ENCODE measurements around the gene LRP5.

Gene LRP5

GRCh38 chr11:68309621-68310185 is 2.7 kb upstream of the LRP5 start:
- no peak for DNase-seq

DNA sequence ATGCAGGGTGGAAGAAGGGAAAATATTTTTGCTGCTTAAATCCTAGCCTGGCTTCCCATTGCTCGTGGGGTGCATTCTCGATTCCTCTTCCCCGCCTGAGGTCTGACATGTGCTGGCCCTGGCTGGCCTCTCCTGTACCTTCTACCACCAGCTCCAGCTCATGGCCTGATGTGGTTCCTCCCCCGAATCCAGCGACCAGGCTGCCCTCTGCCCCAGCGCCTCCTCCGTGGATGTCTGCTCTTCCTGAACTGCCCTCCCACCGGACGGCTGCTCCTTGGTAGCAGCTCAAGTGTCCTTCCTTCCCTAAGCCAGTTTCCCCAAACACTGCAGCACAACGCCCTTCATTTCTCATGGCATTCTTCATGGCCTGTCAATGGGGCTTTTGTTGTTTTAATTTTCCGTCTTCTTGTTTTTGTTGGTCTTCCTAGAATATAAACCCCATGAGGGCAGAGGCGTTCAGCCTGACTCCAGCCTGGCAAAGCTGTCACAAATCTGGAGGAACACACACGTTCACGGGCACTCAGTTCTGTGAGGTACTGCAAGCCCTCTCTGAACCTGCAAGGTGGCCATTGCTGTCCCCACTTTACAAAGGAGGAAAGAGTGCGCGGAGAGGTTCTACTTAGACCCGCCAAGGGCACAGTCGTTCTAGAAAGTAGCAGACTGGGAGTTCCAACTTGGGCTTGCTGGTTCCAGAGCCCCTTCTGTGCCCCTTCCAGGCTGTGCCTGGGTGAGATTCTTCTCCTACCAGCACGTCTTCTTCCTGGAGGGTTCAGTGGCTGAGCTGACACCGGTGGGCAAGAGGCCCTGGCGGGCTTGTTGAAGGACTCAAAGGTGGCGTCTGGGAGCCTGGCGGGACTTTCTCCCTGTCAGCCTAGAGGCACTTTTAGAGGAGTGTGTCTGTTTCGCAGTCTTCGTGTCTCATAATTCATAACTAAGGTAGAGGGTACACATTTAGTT is 953 bp upstream of the LRP5 start:
- DNase-seq, result no peak

DNA sequence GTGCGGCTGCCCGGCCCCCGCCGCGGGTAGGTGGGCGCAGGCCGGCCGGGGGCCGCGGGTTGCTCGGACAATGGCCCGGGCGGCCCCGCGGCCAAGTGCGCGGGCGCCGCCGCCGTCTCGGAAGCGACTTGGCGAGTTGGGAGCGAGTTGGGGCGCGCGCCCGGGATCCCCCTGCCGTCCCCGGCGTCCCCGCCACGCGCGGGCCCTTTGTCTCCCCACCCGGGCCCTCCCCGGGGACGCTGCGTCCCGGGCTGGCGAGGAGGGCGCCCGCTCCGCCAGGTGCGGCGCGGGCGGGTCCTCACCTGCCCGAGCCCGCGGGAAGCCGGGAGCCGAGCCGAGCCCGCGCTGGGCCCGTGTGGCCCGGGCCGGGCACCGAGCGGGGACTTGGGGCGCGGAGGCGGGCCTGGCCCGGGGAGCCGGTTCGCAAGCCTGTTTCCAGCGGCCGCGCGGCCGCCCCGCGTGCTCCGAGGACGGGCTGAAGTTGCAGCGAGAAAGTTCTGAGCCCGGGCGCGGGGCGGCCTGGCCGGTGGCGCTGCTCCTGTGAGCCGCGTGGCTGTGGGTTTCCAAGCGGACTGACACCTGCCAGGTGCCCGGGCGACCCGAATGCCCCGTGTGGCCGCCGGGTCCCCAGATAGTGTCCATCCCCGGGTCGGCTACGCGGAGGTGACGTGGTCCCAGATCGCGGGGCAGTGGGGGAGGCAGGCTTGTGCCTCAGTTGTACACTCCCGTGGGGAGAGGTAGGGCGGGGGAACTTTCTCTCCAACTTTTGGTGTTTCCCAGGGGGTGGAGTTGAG is 586 bp downstream of the LRP5 start:
- no peak for DNase-seq

DNA sequence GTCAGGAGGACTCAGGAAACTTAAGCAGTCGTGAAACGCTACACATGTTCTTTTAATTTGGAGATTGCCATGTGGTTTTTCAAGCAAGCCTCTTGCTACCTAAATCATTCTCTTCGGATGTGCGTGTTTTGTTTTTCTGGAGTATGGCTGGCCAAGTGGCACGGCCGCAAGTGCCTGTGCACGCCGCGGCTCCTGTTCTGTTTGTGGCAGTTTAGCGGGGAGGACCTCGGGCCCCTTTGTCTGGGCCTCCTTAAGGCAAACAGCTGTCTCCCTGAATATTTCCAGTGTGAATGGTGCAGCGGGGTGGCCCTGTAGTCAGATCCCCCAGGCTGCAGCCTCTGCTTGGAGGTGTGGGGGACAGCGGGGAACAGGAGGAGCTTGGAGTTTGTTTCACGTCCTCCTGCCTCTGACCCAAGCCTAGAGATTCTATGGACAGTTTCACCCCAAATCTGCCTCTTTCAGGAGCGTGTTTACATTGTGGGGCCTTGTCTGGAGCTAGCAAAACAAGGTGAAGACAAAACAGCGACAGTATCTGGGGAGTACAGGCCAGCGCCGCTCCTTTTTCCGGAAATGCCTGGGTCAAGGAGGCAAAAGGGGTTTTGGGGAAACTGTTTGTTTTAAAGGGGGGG is 1.3 kb downstream of the LRP5 start:
- DNase-seq, result no peak

DNA sequence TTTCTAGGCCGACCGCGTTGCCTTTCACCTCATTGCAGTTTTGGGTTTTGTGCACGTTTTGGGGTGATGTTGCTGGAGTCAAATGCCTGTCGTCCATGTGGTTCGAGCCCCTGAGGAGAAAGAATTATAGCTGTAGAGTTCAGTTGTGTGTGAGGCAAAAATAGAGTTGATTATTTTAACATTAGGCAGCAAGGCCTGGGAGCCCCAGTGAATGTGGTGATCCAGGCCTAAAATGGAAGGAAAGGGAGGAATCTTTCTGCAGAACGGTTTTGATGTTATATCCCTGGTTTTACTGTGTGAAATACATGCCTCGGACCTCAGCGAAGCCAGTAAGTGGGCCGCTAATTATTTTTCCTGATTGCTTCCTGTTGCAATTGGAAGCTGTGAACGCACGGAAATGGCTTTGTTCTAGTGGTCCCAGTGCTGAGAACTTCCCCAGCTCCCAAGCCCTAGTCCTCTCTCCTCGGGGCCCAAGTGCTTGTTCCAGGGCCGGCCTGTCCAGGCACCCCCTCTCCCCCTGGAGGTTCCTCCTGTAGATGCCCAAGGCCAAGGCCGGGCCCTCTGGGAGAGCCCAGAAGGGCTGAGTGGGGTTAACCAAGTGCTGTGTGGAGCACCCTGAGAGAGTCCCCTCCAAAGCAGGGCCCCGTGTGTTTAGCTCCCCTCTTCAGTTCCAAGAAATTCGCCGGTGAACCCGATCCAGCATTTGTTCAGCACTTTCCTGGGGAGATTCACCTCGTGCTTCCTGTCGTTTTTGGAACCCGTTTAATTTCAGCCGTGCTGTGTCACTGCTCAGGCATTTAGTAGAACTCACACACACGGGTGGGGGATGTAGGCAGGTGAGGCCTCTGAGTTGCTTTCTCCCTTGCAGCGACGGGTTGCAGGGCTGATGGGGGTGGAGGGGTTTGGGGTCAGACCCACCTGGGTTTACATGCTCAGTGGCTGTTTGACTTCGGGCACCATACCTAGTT is 2.1 kb downstream of the LRP5 start:
- no peak for DNase-seq

- no peak for DNase-seq
These were observed 3.0 kb downstream of the LRP5 start for GRCh38 chr11:68315171-68315920.

- DNase-seq, result no peak
These were observed 4.9 kb downstream of the LRP5 start for GRCh38 chr11:68317147-68317785.

- no peak for DNase-seq
These were observed 9.1 kb downstream of the LRP5 start for GRCh38 chr11:68321293-68322051.

GRCh38 chr11:68322052-68322430 is 9.7 kb downstream of the LRP5 start:
- no peak for DNase-seq

- no peak for DNase-seq
These were observed 11.8 kb downstream of the LRP5 start for GRCh38 chr11:68324241-68324640.

GRCh38 chr11:68324695-68325094 is 12.3 kb downstream of the LRP5 start:
- no peak for DNase-seq

GRCh38 chr11:68325183-68325906 is 13.0 kb downstream of the LRP5 start:
- no peak for DNase-seq

DNA sequence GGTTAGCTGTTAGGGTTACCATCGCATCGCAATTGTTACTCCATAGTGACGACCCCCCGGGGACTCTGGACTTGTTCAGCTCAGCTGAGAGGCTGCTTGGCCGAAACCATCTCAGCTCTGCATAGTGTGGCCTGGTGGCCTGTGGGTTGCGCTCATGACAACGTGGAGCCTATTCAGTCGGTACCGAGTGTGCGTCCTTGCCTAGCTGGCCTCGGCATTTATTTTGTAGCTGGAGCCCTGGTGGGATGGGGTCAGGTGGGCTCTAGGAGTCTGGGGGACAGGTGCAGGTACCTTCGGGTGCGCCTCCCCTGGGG is 13.5 kb downstream of the LRP5 start:
- no peak for DNase-seq

GRCh38 chr11:68326334-68327215 is 14.2 kb downstream of the LRP5 start:
- DNase-seq, result no peak

- no peak for DNase-seq
These were observed 15.4 kb downstream of the LRP5 start for GRCh38 chr11:68327586-68328370.

DNA sequence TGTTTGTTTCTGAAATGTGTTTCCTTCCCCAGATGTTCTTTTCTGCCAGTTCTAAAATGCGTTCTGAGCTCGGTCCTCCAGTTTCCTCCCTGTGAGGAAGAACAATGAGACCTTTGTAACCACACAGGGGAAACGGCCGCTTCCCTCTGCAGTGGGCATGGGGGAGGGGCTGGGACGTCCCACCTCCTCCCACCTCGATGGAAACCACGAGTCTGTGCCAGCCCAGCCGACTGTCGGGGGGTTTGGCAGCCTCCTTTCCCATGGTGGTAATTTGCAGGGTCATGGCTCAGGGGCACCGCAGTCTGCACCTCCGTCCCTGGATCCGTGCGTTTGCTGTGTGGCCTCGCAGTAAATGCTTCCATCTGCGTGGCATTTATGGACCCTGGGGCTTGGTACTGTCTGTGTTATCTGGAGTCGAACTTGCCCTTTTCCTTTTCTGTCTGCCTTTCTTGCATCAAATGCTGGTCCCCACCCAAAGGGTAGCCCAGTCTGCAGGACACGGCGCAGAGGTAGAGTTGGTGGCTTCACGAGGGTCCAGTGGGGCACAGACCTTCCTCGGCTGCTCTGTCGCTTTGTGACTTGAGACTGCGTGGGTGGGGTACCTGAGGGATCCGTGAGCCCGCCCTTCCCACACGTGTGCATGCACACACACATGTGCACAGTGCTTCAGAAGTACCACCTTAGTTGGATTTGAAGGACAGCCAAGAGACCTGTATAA is 16.1 kb downstream of the LRP5 start:
- peak; percentile 23 for DNase-seq

GRCh38 chr11:68329536-68329935 is 17.1 kb downstream of the LRP5 start:
- DNase-seq, result no peak
